Stimulated activated CD4-positive, alpha-beta T cell treated with anti-CD3 and anti-CD28 coated beads, Interleukin-15, amount 100 ng/mL, for 48 hours (primary cell): Measurements from ENCODE around the gene CCDC190.
"Not testable (repeated sequence)": the region's sequence is repeated elsewhere in the genome, so short reads cannot be mapped to it uniquely, and the experiment has no call there.

Source experiments
- DNase-seq, 2 donors: peaks; one replicate each; pipeline ENCODE4 v3.0.0-alpha.2; 2020; ENCODE audit warnings: low read depth in 2 of 2

The CCDC190 gene

GRCh38 chr1:162861101-162861500 is at the start of gene CCDC190:
TSS of gene CCDC190 (minus strand) at chr1:162861175. CDS start at chr1:162859646, 1,529 bp downstream.
- DNase-seq = no peak

DNA sequence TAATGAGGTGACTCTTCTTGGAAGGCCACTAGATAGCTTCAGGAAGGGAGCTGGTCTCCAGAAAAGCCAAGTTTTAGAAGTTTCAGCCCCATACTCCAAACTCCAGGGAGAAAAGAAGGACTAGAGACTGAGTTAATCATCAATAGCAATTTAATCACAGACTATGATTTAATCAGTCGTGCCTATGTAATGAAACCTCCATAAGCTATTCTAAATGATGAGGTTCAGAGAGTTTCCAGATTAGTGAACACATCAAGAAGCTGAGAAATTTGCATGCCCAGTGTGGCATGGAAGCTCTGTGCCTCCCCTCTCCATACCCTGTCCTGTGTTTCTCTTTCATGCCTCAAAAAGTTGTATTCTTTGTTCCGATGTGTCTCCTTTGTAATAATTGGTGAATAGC is 49.2 kb upstream of the CCDC190 start:
- no peak for DNase-seq

- no peak for DNase-seq
Measured at GRCh38 chr1:162908780-162909179, 47.8 kb upstream of the CCDC190 start.

GRCh38 chr1:162908236-162908635 is 47.3 kb upstream of the CCDC190 start:
- no peak for DNase-seq

GRCh38 chr1:162906485-162906884 is 45.5 kb upstream of the CCDC190 start:
- DNase-seq = no peak

GRCh38 chr1:162905174-162906158 is 44.5 kb upstream of the CCDC190 start:
- DNase-seq = no peak

- DNase-seq = no peak
Measured at GRCh38 chr1:162904579-162904978, 43.6 kb upstream of the CCDC190 start.

- no peak for DNase-seq
Measured at GRCh38 chr1:162904023-162904422, 43.0 kb upstream of the CCDC190 start.

DNA sequence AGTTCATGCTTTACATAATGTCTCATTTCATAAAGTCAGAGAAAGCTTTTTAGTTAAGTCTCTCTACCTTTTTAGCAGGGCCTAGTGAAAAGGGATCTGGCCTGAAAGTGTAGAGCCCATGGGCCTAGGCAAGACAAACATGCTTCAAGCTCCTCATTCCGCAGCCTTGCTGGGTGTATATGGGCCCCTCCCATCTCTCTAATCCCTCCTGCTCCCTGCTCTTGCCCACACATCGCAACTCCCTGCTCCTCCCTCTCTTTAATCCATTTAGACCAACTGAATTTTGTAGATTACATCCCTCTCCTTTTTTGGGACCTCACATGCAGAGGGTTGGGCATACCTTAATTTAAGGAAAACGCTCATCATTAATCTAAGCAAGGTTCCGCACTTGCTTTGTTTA is 42.3 kb upstream of the CCDC190 start:
- DNase-seq = no peak

- no peak for DNase-seq
Measured at GRCh38 chr1:162902416-162902815, 41.4 kb upstream of the CCDC190 start.

- no peak for DNase-seq
Measured at GRCh38 chr1:162901243-162901642, 40.3 kb upstream of the CCDC190 start.

GRCh38 chr1:162899422-162900146 is 38.6 kb upstream of the CCDC190 start:
- no peak for DNase-seq

DNA sequence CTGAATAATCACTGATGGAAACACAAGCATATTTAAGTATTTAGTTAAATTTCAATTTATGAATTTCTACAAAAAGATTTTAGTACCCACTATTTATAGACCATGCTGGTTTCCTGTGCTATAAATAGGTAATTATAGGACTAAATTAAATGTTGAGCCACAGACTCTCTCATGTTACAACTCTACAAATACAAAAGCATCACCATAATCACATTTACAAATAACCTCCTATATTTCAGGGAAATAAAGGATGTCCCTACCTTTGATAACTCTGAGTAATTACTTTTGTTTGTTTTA is 32.6 kb upstream of the CCDC190 start:
- DNase-seq = no peak

DNA sequence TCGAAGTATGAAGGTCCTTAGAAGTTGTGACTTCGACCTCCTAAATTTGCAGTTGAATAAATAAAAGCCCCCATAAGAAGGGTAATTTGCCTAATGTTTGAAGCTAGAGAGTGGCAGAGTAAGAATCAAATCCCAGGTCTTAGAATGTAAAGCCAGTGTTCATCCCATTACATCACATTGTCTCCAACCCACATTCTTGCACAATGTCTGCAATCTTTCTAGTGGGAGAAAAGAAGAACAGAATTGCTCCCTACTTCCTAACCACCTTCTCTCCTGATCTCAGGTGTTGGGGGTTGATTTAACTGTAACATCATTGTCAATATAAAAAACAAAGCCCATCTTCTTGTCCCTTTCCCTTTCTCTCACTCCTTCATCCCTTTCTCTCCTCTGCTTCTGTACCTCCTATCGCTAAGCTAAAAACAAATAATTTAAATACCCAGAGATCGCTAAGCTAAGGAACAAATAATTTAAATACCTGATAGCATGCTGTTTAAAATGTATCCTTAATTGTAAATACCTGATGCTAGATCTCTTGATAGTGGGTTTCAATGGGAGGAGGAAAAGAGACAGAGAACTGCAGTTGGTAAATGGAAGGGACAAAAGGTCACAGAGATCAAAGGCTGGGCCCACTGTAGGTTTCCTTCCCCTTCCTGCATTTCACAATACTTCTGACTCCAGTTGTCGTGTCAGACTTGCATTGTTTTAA is 32.1 kb upstream of the CCDC190 start:
- DNase-seq = no peak

DNA sequence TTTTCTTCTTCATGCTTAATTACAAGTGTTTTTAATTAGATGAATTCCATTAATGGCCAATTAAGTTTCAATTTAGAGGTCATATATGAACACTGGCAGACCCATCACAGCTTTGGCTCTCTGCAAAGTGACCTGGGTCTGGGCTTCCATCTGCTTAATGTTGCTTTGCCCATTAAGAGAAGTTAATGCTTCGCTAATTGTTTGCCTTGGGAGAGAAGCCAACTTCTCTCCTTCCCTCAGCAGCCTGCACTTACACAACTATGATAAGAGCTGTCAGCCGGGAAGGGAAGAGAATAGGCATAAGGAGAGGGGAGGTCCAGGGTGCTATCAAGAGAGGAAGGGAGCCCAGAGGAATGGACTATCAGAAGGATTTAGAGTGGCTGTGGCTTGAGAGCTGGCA is 29.0 kb upstream of the CCDC190 start:
- DNase-seq = no peak

- DNase-seq = no peak
Measured at GRCh38 chr1:162886705-162887104, 25.7 kb upstream of the CCDC190 start.

GRCh38 chr1:162885265-162885664 is 24.3 kb upstream of the CCDC190 start:
- no peak for DNase-seq

DNA sequence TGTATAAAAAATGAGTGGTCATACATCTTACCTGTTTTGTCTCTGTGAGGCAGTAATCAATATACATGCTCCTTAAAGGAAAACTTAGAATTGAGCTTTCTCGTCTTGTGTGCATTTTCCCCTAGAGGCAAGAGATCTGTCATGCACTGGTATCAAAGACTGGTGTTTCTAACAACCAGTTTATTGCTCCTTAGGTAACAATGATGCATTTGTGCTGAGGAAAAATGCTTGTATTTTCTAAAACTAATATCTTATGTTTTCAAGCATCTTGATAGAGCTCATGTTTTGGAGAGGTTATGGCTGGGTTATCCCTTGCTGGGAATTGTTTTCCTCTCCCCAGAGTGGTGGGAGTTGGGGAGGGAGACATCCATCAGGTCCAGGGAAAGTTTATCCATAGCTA is 23.9 kb upstream of the CCDC190 start:
- no peak for DNase-seq

DNA sequence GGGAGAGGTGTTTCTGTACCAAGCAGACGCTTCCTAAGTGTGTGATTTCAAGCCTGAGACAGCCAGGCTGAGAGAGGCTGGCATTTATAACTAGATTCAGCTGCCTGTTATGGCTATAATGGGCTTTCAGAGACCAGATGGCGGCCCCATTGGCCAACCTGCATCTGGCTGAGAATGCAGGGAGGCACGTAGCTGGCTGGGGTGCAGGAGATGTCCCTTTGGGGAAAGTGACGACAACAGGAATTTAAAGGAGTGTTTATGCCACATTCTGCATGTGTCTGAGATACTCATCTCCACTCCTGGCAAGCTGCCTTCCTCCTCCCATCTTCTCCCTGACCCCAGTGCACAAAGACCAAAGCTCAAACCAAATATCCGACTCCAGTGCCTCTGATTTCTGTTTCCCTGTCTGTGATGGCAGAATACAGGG is 21.3 kb upstream of the CCDC190 start:
- DNase-seq = no peak

- no peak for DNase-seq
Measured at GRCh38 chr1:162881590-162881989, 20.6 kb upstream of the CCDC190 start.

GRCh38 chr1:162880617-162881016 is 19.6 kb upstream of the CCDC190 start:
- not testable (repeated sequence) for DNase-seq

DNA sequence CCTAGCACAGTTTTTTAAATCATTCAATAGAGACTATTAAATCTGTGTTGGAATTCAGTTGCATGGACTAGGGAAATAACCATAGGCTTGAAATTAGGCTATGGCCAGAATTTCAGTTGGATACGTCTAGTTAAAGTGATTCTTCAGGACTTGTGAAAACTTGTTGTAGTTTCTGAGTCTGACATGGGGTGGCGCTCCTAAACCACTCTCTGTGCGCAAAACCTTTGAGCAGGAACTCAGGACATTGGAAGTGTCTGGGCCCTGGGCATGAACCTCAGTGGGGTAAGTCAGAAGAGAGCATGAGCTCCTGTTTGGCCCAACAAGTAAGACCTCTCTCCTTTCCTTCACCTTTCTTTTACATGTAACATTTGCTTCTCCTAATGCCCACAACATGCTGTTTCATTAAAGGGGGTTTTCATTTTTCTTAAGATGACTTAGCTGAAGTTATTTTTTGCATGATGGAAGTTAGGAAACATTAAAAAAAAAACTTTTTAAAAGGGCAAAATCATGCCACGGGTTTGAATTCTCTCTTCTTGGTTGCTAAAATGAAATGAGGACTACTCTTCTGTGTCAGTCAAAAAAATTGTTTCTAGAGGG is 17.1 kb upstream of the CCDC190 start:
- peak; percentile 5 to 20 for DNase-seq
